AG09319 (cell line): ENCODE data around the gene CLPX.

Experiments used
- DNase-seq: peaks from one replicate; pipeline ENCODE4 v3.0.0-alpha.2; 2010; ENCODE audit warnings: low read depth; ENCODE audit errors: extremely low read depth
- TF ChIP-seq, protein P1 (sequence below): IDR thresholded peaks from 2 replicates; pipeline ENCODE4 v1.5.1; 2011; ENCODE audit warnings: low read depth, mild to moderate bottlenecking, inconsistent platforms, low read length, moderate library complexity

Gene CLPX

DNA sequence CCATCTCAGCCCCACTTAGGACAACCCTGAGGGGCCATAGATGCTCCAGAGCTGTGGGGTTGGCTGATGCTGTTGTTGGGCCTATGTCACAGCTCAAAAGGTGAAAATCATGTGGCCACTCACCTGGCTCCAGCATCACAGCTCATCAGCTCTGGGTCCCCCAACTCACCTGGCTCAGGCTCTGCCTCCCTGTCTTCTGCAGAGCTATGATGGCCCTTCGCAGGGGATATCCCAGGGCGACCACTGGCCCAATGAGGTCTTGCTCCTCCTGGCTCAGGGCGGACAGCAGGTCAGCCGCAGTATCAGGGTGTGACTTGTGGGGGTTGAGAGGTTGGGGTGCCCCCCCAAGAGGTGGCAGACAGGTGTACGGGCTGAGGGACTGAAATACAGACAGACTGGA lies 85.8 kb downstream of the CLPX start:
- DNase-seq, result no peak
- TF ChIP-seq, protein P1, sequence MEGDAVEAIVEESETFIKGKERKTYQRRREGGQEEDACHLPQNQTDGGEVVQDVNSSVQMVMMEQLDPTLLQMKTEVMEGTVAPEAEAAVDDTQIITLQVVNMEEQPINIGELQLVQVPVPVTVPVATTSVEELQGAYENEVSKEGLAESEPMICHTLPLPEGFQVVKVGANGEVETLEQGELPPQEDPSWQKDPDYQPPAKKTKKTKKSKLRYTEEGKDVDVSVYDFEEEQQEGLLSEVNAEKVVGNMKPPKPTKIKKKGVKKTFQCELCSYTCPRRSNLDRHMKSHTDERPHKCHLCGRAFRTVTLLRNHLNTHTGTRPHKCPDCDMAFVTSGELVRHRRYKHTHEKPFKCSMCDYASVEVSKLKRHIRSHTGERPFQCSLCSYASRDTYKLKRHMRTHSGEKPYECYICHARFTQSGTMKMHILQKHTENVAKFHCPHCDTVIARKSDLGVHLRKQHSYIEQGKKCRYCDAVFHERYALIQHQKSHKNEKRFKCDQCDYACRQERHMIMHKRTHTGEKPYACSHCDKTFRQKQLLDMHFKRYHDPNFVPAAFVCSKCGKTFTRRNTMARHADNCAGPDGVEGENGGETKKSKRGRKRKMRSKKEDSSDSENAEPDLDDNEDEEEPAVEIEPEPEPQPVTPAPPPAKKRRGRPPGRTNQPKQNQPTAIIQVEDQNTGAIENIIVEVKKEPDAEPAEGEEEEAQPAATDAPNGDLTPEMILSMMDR, result no peak
